ENCODE measurements around the gene TMEM25.
"Not testable (repeated sequence)": the region's sequence is repeated elsewhere in the genome, so short reads cannot be mapped to it uniquely, and the experiment has no call there.

Gene TMEM25

GRCh38 chr11:118572061-118572980, 41.3 kb downstream of the TMEM25 start, which contains the start of gene ARCN1:
TSS of gene ARCN1 (plus strand) at chr11:118572409. CDS start at chr11:118572548, 139 bp downstream.
- in situ Hi-C loops (cut with MboI; ENCODE audit: low pct_unique_long_range_greater_than_20kb, low sequenced_read_pairs): no loop called here
- DNase-seq: peak; percentile 71

- in situ Hi-C loops (cut with MboI; ENCODE audit: low pct_unique_long_range_greater_than_20kb, low sequenced_read_pairs): no loop called here
- DNase-seq: peak; percentile 44
These were observed 42.1 kb downstream of the TMEM25 start for GRCh38 chr11:118572981-118573550.

GRCh38 chr11:118574636-118575035, 43.6 kb downstream of the TMEM25 start:
- in situ Hi-C loops (cut with MboI; ENCODE audit: low pct_unique_long_range_greater_than_20kb, low sequenced_read_pairs): no loop called here
- no peak for DNase-seq

GRCh38 chr11:118577995-118578394, 47.0 kb downstream of the TMEM25 start:
- DNase-seq; in situ Hi-C loops (cut with MboI; ENCODE audit: low pct_unique_long_range_greater_than_20kb, low sequenced_read_pairs): not testable (repeated sequence)

GRCh38 chr11:118581057-118581456, 50.1 kb downstream of the TMEM25 start:
- in situ Hi-C loops (cut with MboI; ENCODE audit: low pct_unique_long_range_greater_than_20kb, low sequenced_read_pairs): no loop called here
- DNase-seq: no peak

Measured in KBM-7 (cell line).